ENCODE data around the gene RGS3. TPM values are rescaled to one million over a fixed set of nuclear protein-coding genes. Genes with fewer than 3 reads are reported as not detected.

Gene RGS3
- total and polyA plus RNA-seq, 2 of the 13 experiments (the other 11 are each of a cell fraction or from before 2014, with no cell fraction given) = 17.1 to 28.8 TPM

GRCh38 chr9:113504725-113505590, 41.4 kb downstream of the RGS3 start (continued):
- TF ChIP-seq ZNF142 (CRISPR knock-in tag; IDR thresholded peaks at IDR 0.05) = peak; percentile 30; the same call in 1 of the 2 replicates
- TF ChIP-seq SAFB2 (CRISPR knock-in tag; IDR thresholded peaks at IDR 0.05; ENCODE audit: borderline replicate concordance, low read depth) = peak; percentile 59; the same call in 1 of the 2 replicates
- TF ChIP-seq ZNF577 (CRISPR knock-in tag; IDR thresholded peaks at IDR 0.05; ENCODE audit: borderline replicate concordance, low read depth) = no peak
- TF ChIP-seq, protein P1, sequence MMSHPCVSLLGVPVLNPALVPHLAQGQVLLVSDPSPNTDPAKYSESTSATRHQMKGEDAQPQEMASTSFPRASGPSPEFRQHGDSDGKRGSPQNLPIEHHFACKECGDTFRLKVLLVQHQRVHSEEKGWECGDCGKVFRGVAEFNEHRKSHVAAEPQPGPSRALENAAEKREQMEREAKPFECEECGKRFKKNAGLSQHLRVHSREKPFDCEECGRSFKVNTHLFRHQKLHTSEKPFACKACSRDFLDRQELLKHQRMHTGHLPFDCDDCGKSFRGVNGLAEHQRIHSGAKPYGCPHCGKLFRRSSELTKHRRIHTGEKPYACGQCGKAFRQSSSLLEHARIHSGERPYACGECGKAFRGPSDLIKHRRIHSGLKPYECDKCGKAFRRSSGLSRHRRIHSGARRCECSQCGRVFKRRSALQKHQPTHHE (CRISPR knock-in tag; IDR thresholded peaks at IDR 0.05; ENCODE audit: borderline replicate concordance) = no peak; the same call in 1 of the 2 replicates
- peak; percentile 57; the same call in 1 of the 2 replicates for TF ChIP-seq RELA (CRISPR knock-in tag; IDR thresholded peaks at IDR 0.05)
- no peak for TF ChIP-seq CAMTA2 (CRISPR knock-in tag; IDR thresholded peaks at IDR 0.05; ENCODE audit: borderline replicate concordance)
- peak; percentile 97 for TF ChIP-seq FOSL1 (CRISPR knock-in tag; IDR thresholded peaks at IDR 0.05; ENCODE audit: borderline replicate concordance)
- TF ChIP-seq KLF6 (CRISPR knock-in tag; IDR thresholded peaks at IDR 0.05) = 0 out of 2 replicates have a peak, but pooled peaks have one; percentile 67
- TF ChIP-seq ERF (CRISPR knock-in tag; IDR thresholded peaks at IDR 0.05) = peak; percentile 97
- peak; percentile 97 for TF ChIP-seq BCL6 (CRISPR knock-in tag; IDR thresholded peaks at IDR 0.05)
- no peak for TF ChIP-seq LRRFIP1 (CRISPR knock-in tag; conservative IDR thresholded peaks at IDR 0.05)
- no peak for TF ChIP-seq ZKSCAN5 (CRISPR knock-in tag; IDR thresholded peaks at IDR 0.05)
- no peak for TF ChIP-seq CHD4 (IDR thresholded peaks at IDR 0.05; ENCODE audit: borderline replicate concordance, low read length)
- TF ChIP-seq SNAPC2 (CRISPR knock-in tag; IDR thresholded peaks at IDR 0.05) = peak; percentile 91
- TF ChIP-seq RFX5 (IDR thresholded peaks at IDR 0.05; ENCODE audit: low read depth, low read length) = no peak
- TF ChIP-seq, protein P2, sequence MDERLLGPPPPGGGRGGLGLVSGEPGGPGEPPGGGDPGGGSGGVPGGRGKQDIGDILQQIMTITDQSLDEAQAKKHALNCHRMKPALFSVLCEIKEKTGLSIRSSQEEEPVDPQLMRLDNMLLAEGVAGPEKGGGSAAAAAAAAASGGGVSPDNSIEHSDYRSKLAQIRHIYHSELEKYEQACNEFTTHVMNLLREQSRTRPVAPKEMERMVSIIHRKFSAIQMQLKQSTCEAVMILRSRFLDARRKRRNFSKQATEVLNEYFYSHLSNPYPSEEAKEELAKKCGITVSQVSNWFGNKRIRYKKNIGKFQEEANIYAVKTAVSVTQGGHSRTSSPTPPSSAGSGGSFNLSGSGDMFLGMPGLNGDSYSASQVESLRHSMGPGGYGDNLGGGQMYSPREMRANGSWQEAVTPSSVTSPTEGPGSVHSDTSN (CRISPR knock-in tag; IDR thresholded peaks at IDR 0.05) = no peak
- TF ChIP-seq SETDB1 (CRISPR knock-in tag; IDR thresholded peaks at IDR 0.05; ENCODE audit: borderline replicate concordance) = no peak
- peak; percentile 81 for TF ChIP-seq MED13 (CRISPR knock-in tag; IDR thresholded peaks at IDR 0.05)
